ENCODE measurements around the gene NIT1. TPM values are rescaled to one million over a fixed set of nuclear protein-coding genes. Genes with fewer than 3 reads are reported as not detected.
A peak's percentile ranks its signal among the peaks of the same experiment; 100 is the strongest.

NIT1 gene
- total RNA-seq, 1 donor from 2014 or later, result 31.9 TPM

DNA sequence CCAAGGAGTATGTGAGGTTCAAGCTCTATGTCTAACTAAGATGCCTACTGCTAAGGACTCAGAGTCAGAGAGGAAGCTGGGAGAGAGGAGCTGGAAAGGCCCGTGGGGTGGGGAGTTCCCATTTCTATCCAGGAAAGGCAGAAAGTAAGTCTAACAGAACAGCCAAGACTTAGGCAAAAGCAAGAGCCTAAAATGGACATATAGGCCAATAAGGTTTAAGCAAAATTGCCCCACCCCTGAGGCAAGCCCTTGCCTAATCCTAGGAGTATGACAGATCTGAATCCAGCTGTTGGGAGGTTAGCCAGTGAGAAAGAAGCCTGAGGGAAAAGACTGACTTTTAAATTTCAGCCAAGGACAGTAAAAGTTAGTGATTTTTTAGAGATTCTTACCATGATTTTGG is 21.4 kb upstream of the NIT1 start:
- DNase-seq, result peak; percentile 41
- Histone ChIP-seq H3K27me3 (ENCODE audit: low read depth) (no peaks in the 10 kb centered on the region), H3K4me1 (peaks cover 46% of the 10 kb centered on the region), H3K9me3 (replicated peaks) (no peaks in the 10 kb centered on the region), H3K4me3 (no peak overlapping the region), H3K36me3 (peaks cover 7% of the 10 kb centered on the region), H3K27ac (replicated peaks) (peak overlapping the region; percentile 74)
- intact Hi-C loops (cut with micrococcal nuclease), result loop anchor here (5.0 kb wide), 1 partner anchor 99 kb away; no protein-coding TSS in a partner anchor
- TF ChIP-seq, protein P1, sequence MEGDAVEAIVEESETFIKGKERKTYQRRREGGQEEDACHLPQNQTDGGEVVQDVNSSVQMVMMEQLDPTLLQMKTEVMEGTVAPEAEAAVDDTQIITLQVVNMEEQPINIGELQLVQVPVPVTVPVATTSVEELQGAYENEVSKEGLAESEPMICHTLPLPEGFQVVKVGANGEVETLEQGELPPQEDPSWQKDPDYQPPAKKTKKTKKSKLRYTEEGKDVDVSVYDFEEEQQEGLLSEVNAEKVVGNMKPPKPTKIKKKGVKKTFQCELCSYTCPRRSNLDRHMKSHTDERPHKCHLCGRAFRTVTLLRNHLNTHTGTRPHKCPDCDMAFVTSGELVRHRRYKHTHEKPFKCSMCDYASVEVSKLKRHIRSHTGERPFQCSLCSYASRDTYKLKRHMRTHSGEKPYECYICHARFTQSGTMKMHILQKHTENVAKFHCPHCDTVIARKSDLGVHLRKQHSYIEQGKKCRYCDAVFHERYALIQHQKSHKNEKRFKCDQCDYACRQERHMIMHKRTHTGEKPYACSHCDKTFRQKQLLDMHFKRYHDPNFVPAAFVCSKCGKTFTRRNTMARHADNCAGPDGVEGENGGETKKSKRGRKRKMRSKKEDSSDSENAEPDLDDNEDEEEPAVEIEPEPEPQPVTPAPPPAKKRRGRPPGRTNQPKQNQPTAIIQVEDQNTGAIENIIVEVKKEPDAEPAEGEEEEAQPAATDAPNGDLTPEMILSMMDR (IDR thresholded peaks at IDR 0.05; ENCODE audit: borderline replicate concordance), result no peak

DNA sequence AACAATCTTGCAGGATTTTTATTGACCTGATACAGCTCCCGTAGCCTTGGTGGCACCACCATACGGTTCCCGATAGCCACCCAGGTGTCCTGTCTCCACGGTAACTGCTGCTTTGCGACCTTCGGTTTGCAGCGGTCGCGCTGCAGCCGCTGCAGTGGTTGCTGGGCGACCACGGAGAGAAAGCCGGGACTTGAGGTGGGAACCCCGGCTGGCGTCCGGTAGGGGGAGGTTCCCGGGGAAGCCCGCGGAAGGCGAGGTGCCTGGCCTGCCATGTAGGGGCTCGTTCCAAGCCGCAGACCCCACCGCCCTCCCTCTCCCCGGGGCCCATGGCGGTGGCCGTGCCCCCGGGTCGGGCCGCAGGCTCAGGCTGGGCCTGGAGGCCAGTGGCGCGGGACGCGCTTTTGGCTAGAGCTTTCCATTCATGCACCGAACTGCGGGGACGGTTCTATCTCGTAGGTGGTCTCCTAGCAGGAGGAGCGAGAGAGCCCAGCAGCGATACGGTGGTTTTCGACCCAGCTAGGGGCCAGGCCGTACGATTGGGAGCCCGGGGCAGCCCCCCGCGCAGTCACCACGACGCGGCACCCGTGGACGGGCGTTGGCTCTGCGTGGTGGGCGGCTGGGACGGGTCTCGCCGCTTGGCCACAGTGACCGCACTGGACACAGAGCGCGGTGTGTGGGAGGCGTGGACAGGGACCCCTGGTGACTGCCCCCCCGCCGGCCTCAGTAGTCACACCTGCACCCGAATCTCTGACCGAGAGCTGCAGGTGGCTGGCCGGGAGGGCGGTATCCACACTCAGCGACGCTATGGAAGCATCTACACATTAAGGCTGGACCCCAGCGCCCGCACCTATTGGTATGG is 19.5 kb upstream of the NIT1 start, which contains the start of gene KLHDC9:
KLHDC9 (plus strand) TSS at position 152 of the 859 bp plus-strand sequence; CDS start at position 327, 175 bp downstream.
- peak within 1 kb of the TSS; percentile 71 for H3K4me3 ChIP-seq
- TF ChIP-seq, protein P1 (IDR thresholded peaks at IDR 0.05; ENCODE audit: borderline replicate concordance), result no peak
- DNase-seq, result peak; percentile 71
- peaks cover 18% of the 10 kb centered on the region for H3K36me3 ChIP-seq
- peak within 1 kb of the TSS; percentile 79 for H3K27ac ChIP-seq (replicated peaks)
- H3K9me3 ChIP-seq (replicated peaks), result no peaks in the 10 kb centered on the region
- H3K27me3 ChIP-seq (ENCODE audit: low read depth), result no peaks in the 10 kb centered on the region
- intact Hi-C loops (cut with micrococcal nuclease), result loop anchor here (5.0 kb wide), 1 partner anchor 101 kb away; no protein-coding TSS in a partner anchor
- peaks cover 47% of the 10 kb centered on the region for H3K4me1 ChIP-seq

DNA sequence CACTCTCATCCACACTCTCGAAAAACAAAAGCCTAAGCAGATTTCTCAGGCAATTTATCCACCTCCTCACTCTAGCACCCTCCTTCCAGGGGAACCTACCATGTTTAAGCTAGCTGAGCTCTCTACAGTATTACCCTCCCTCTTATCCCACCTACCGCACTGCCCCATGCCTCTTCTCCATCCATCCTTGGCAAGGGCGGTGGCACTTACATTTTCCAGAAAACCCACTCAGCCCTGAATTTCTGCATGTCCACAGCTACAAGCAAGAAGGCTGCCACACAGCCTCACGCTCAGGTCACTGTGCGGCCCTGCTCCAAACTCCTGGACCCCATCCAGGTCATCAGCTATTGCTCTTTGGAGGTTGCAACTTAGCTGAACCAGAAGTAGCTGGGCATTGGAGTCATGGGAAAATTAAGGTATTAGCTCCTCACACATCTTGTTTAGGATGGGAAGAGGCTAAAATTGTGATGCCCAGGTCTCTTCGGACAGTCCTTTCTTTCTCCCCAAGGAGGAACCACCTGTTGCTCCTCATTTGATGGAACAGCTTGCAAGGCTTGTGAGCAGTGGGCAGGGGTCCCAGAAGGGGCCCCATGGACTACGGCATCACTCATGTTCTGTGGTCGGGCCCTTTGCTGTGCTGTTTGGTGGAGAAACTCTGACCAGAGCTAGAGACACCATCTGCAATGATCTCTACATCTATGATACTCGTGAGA is 18.7 kb upstream of the NIT1 start:
- Histone ChIP-seq H3K9me3 (replicated peaks) (no peaks in the 10 kb centered on the region), H3K4me1 (peaks cover 47% of the 10 kb centered on the region), H3K27me3 (ENCODE audit: low read depth) (no peaks in the 10 kb centered on the region), H3K36me3 (peaks cover 18% of the 10 kb centered on the region), H3K4me3 (peak overlapping the region; percentile 71), H3K27ac (replicated peaks) (no peak overlapping the region)
- TF ChIP-seq, protein P1 (IDR thresholded peaks at IDR 0.05; ENCODE audit: borderline replicate concordance), result no peak
- intact Hi-C loops (cut with micrococcal nuclease), result loop anchor here (5.0 kb wide), 1 partner anchor 102 kb away; no protein-coding TSS in a partner anchor
- no peak for DNase-seq

DNA sequence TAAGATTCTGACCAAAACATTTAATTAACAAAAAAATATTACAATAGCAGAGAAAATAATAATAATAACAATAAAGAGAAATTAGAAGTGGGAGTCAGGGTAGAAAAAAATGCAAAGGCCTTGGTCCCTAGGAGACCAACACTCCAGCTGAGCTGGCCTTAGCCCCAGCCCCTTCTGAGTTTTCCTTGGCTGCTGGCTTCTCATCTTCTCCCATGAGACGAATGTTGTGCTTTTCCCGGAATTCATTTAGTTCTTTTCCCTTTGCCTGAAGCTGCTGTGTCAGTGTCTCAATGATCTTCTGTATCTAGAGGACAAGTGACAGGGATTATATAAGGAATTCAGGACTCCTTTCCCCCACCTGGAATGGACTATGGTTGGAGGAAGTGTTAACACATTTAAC is 17.3 kb upstream of the NIT1 start:
- no peak for DNase-seq
- Histone ChIP-seq H3K4me1 (peaks cover 47% of the 10 kb centered on the region), H3K36me3 (peaks cover 18% of the 10 kb centered on the region), H3K4me3 (no peak overlapping the region), H3K9me3 (replicated peaks) (no peaks in the 10 kb centered on the region), H3K27ac (replicated peaks) (peak overlapping the region; percentile 61), H3K27me3 (ENCODE audit: low read depth) (no peaks in the 10 kb centered on the region)
- intact Hi-C loops (cut with micrococcal nuclease), result no loop called here
- TF ChIP-seq, protein P1 (IDR thresholded peaks at IDR 0.05; ENCODE audit: borderline replicate concordance), result no peak

DNA sequence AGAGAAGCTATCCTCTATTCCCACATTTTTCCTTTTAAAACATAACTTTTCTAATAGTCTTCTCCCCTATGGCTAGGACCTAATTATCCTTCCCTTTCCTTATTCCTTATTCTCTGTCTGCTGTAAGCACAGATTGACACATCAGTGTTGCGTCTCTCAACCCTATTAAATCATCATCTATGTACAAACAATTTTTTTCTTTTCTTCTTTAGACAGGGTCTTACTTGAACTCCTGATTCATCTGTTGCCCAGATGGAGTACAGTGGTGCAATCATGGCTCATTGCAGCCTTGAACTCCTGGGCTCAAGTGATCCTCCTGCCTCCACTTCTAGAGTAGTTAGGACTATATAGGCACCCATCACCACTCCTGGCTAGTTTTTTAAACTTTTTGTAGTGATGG is 11.5 kb upstream of the NIT1 start:
- peaks cover 5% of the 10 kb centered on the region for H3K4me1 ChIP-seq
- TF ChIP-seq, protein P1 (IDR thresholded peaks at IDR 0.05; ENCODE audit: borderline replicate concordance), result no peak
- H3K36me3 ChIP-seq, result peaks cover 21% of the 10 kb centered on the region
- H3K9me3 ChIP-seq (replicated peaks), result no peaks in the 10 kb centered on the region
- no peaks in the 10 kb centered on the region for H3K27me3 ChIP-seq (ENCODE audit: low read depth)
- intact Hi-C loops (cut with micrococcal nuclease), result no loop called here
- no peak for DNase-seq
- no peak overlapping the region for H3K27ac ChIP-seq (replicated peaks)
- H3K4me3 ChIP-seq, result no peak overlapping the region

All from left ventricle myocardium inferior (tissue), 1 donor.